HG02970 (cell line): Measurements from ENCODE around the gene STK35.

ENCODE experiments used
- ATAC-seq: cut with Tn5 transposase; IDR thresholded peaks from one replicate; pipeline ENCODE4 v1.9.1; 2021; ENCODE audit warnings: mild to moderate bottlenecking, moderate library complexity, moderate number of reproducible peaks; ENCODE audit not compliant: unreplicated experiment, low FRiP score

Gene STK35

GRCh38 chr20:2101057-2101864, at the start of gene STK35:
TSS of gene STK35 (plus strand) at chr20:2101827. CDS start at chr20:2101882, 55 bp downstream.
- peak; percentile 27 for ATAC-seq

GRCh38 chr20:2051946-2052345, 49.7 kb upstream of the STK35 start:
- no peak for ATAC-seq

- no peak for ATAC-seq
Measured at GRCh38 chr20:2052741-2053140, 48.9 kb upstream of the STK35 start.

GRCh38 chr20:2053615-2054014, 48.0 kb upstream of the STK35 start:
- no peak for ATAC-seq

- ATAC-seq = no peak
Measured at GRCh38 chr20:2054911-2055310, 46.7 kb upstream of the STK35 start.

GRCh38 chr20:2059411-2059810, 42.2 kb upstream of the STK35 start:
- ATAC-seq = no peak

- no peak for ATAC-seq
Measured at GRCh38 chr20:2065099-2065498, 36.5 kb upstream of the STK35 start.

- no peak for ATAC-seq
Measured at GRCh38 chr20:2066461-2067122, 35.0 kb upstream of the STK35 start.

- no peak for ATAC-seq
Measured at GRCh38 chr20:2080532-2081224, 20.9 kb upstream of the STK35 start.

GRCh38 chr20:2084703-2085102, 16.9 kb upstream of the STK35 start:
- no peak for ATAC-seq

GRCh38 chr20:2086177-2086979, 15.2 kb upstream of the STK35 start:
- no peak for ATAC-seq

GRCh38 chr20:2086980-2087377, 14.6 kb upstream of the STK35 start:
- no peak for ATAC-seq

GRCh38 chr20:2088891-2089290, 12.7 kb upstream of the STK35 start:
- ATAC-seq = no peak

GRCh38 chr20:2089447-2089846, 12.2 kb upstream of the STK35 start:
- no peak for ATAC-seq

- ATAC-seq = no peak
Measured at GRCh38 chr20:2093159-2093781, 8.4 kb upstream of the STK35 start.

GRCh38 chr20:2093883-2094282, 7.7 kb upstream of the STK35 start:
- ATAC-seq = no peak

- peak; percentile 77 for ATAC-seq
Measured at GRCh38 chr20:2101865-2102584, 398 bp downstream of the STK35 start.

GRCh38 chr20:2102585-2103460, 1.2 kb downstream of the STK35 start:
- ATAC-seq = peak; percentile 60
